Lower leg skin (tissue), 4 donors: ENCODE measurements around the gene PRR13. TPM values are rescaled to one million over a fixed set of nuclear protein-coding genes. Genes with fewer than 3 reads are reported as not detected.

Source experiments
- DNase-seq, 2 donors: peaks; one replicate each; pipeline ENCODE4 v3.0.0-alpha.2; 2019; ENCODE audit warnings: low spot score in 2 of 2
- H3K4me3 ChIP-seq: fragments of 200-600 bp; sonication (generic); 2 replicates; pipeline ENCODE4 v1.5.1; 2017; ENCODE audit warnings: mild to moderate bottlenecking, low read depth; ENCODE audit not compliant: poor library complexity, severe bottlenecking
- POLR2A ChIP-seq, 2 donors: fragments of 450-650 bp; IDR thresholded peaks; one replicate each; pipeline ENCODE4 v1.6.1; 2016 to 2017; ENCODE audit warnings: antibody characterized with exemption in 2 of 2, mild to moderate bottlenecking in 1 of 2, moderate library complexity in 1 of 2
- WGBS, 2 donors: methylation state at CpG; one replicate each; pipeline ENCODE4 v1.1.5; 2018; 5-methylcytosine and 5-hydroxymethylcytosine counted together
- intact Hi-C: fragments of 100-400 bp; cut with DNase I; formaldehyde crosslinking; loops from one replicate; pipeline ENCODE4 v1.15.0; 2023; ENCODE audit warnings: low total_unique reads
- total RNA-seq, 4 donors: library from RNA; depleted of rRNA; stranded (reverse); fragments of >200 nt; gene quantifications; one replicate each; pipeline ENCODE4 v1.1.0, GENCODE V29; 2016
- TF ChIP-seq, protein P1 (sequence below), 3 donors: fragments of 450-650 bp; IDR thresholded peaks; one replicate each; pipeline ENCODE4 v1.5.1; 2016; ENCODE audit warnings: antibody characterized with exemption in 3 of 3, mild to moderate bottlenecking in 3 of 3, moderate library complexity in 2 of 3

PRR13 gene
- total RNA-seq, 4 donors from 2014 or later: 33.2 to 62.6 (median 49.9) TPM

DNA sequence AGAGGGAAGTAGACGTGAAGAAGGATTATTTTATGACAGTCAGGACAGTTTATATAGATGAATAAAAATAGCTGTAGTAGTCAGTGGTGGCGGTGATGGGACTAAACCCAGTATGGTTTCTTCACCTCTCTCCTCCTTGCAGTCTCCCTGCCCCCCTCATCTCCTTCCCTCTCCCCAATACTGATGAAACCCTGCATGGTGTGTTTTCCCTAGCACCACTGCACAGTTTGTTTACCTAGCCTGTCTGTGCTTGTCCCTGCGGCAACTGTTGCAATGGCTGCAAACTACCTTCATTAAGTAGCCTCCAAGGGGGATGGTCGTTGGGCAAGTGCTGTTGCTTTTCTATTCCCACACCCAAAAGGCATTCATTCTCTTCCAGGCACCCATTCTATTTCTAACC, 25.1 kb downstream of the PRR13 start:
- TF ChIP-seq POLR2A (IDR thresholded peaks at IDR 0.05): no peak
- TF ChIP-seq, protein P1, sequence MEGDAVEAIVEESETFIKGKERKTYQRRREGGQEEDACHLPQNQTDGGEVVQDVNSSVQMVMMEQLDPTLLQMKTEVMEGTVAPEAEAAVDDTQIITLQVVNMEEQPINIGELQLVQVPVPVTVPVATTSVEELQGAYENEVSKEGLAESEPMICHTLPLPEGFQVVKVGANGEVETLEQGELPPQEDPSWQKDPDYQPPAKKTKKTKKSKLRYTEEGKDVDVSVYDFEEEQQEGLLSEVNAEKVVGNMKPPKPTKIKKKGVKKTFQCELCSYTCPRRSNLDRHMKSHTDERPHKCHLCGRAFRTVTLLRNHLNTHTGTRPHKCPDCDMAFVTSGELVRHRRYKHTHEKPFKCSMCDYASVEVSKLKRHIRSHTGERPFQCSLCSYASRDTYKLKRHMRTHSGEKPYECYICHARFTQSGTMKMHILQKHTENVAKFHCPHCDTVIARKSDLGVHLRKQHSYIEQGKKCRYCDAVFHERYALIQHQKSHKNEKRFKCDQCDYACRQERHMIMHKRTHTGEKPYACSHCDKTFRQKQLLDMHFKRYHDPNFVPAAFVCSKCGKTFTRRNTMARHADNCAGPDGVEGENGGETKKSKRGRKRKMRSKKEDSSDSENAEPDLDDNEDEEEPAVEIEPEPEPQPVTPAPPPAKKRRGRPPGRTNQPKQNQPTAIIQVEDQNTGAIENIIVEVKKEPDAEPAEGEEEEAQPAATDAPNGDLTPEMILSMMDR (IDR thresholded peaks at IDR 0.05): no peak
- WGBS, 2 donors: 69 to 76% methylated on average over 4 of the region's 4 CpGs
- no peak for DNase-seq
- intact Hi-C loops: loop anchor here (10.0 kb wide), 1 partner anchor 48 kb away; no protein-coding TSS in a partner anchor
- no peak overlapping the region for H3K4me3 ChIP-seq

DNA sequence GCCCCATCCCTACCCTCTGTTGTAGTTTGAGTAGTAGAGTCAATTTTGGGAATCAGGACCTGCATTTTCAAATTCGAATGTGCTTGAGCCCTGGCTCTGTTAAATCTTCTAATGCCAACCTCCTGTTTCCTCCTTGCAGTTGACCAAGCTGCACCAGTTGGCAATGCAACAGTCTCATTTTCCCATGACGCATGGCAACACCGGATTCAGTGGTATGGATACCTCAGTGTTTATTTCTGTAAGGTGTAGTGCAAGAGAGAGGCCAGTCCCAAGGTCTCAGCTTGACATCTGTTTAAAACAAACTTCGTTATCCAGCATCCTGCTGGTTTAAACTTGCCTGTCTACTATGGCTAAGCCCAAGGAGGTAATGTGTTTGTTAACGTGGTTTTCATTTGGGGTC, 25.5 kb downstream of the PRR13 start:
- TF ChIP-seq, protein P1 (IDR thresholded peaks at IDR 0.05): no peak
- no peak for TF ChIP-seq POLR2A (IDR thresholded peaks at IDR 0.05)
- H3K4me3 ChIP-seq: no peak overlapping the region
- intact Hi-C loops: loop anchor here (10.0 kb wide), 1 partner anchor 48 kb away; no protein-coding TSS in a partner anchor
- 71 to 72% methylated on average over 5 of the region's 5 CpGs for WGBS, 2 donors
- no peak for DNase-seq

DNA sequence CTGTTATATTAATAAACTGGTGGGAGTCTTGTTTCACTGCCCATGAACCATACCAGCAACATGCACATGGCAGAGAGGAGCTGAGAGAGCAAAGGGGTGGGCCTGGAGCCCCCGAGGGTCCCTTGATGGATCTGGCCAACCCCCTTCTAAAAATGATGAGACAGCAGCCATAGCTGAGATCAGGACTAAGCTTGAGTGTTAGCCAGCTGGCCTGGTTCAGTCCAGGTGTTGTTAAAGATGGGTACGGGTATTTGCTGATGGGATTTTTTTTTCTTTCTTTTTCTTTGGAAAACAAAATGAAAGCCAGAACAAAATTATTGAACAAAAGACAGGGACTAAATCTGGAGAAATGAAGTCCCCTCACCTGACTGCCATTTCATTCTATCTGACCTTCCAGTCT, 26.3 kb downstream of the PRR13 start:
- TF ChIP-seq, protein P1 (IDR thresholded peaks at IDR 0.05): no peak
- no peak for TF ChIP-seq POLR2A (IDR thresholded peaks at IDR 0.05)

DNA sequence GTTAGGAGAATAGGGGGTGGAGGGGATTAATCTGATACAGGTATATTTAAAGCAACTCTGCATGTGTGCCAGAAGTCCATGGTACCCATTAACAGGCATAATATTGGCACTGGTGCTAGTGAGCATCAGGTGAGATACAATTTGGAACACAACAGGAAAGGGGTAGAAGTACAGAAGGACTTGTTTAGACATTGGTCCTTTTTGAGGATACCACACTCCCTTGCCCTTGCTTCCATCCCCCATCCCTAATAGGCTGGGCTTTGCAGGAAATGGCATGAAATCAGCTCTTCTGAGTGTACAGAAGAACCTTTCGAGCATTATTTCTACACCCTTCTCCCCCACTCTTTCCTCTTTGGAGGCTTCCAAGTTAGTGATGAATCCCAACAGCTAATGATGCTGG, 26.7 kb downstream of the PRR13 start:
- WGBS, 2 donors: 80 to 86% methylated on average over 1 of the region's 1 CpG
- DNase-seq: no peak
- no peak for TF ChIP-seq POLR2A (IDR thresholded peaks at IDR 0.05)
- TF ChIP-seq, protein P1 (IDR thresholded peaks at IDR 0.05): no peak
- intact Hi-C loops: loop anchor here (10.0 kb wide), 1 partner anchor 47 kb away; no protein-coding TSS in a partner anchor
- no peak overlapping the region for H3K4me3 ChIP-seq

More for the DNA sequence above, 26.3 kb downstream of the PRR13 start:
- intact Hi-C loops: loop anchor here (10.0 kb wide), 1 partner anchor 47 kb away; no protein-coding TSS in a partner anchor
- DNase-seq: no peak
- 70 to 74% methylated on average over 2 of the region's 2 CpGs for WGBS, 2 donors
- no peak overlapping the region for H3K4me3 ChIP-seq

DNA sequence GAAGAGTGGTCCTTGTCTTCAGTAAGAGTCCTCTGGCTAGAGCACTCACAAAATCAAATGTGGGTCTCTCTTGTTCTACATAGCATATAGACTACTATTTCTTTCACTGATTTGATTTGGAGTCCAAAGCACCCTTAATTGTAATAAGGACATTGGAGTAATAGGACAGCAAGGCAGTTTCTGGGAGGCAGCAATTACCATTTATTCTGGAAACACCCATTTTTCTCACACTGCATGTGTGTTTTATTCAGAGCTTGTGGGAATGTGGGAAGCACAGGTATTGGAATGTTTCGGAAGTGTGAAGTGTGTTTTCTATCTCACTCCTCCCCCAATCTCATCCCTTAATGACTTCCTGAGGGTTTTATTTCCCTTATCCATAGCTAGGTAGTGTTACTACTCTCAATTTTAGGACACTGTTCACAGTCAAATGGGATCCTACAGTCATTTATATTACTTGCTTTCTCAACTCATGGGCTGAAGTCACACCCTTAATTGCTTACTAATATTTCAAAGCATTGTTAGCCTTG, 30.6 kb downstream of the PRR13 start:
- H3K4me3 ChIP-seq: no peak overlapping the region
- 82 to 100% methylated on average over 1 of the region's 1 CpG for WGBS, 2 donors
- no peak for DNase-seq
- intact Hi-C loops: no loop called here
- no peak for TF ChIP-seq POLR2A (IDR thresholded peaks at IDR 0.05)
- TF ChIP-seq, protein P1 (IDR thresholded peaks at IDR 0.05): no peak

DNA sequence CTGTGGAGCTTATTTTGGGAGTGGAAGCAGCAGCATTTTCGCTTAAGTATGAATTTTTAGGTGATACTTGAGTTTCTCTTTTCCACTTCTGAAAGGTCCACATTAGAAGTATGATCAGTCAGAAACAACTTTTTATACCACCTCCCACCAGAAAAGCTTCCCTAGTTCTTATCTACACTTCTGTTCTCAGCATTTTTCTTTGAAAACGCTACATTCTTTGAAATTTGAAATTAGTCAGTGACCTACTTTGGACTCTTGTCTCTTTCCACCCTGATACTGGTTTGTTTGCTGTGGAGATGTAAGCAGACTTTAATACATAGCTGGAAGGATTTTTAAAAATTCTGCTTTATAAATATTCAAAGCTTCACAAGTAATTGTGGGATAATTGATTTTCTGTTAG, 32.5 kb downstream of the PRR13 start:
- TF ChIP-seq, protein P1 (IDR thresholded peaks at IDR 0.05): no peak
- no peak for TF ChIP-seq POLR2A (IDR thresholded peaks at IDR 0.05)
- no peak for DNase-seq
- 75 to 83% methylated on average over 2 of the region's 2 CpGs for WGBS, 2 donors
- no peak overlapping the region for H3K4me3 ChIP-seq
- intact Hi-C loops: no loop called here
